ENCODE results near the gene ACTR3C. TPM values are rescaled to one million over a fixed set of nuclear protein-coding genes. Genes with fewer than 3 reads are reported as not detected.
A peak's percentile ranks its signal among the peaks of the same experiment; 100 is the strongest.

The ACTR3C gene
- total and polyA plus RNA-seq, 2 donors from 2014 or later = 15.8 to 31.6 TPM

- Histone ChIP-seq H3K36me3 (ENCODE audit: control insufficient read depth in 2 of 3, insufficient read depth in 3 of 3, low read length in 3 of 3) (peaks cover 0 to 3% (median 3%) of the 10 kb centered on the region in 3 donors), H3K9me3 (ENCODE audit: control insufficient read depth in 2 of 3, insufficient read depth in 1 of 3, low read length in 3 of 3) (no peaks in the 10 kb centered on the region), H3K4me1 (ENCODE audit: control insufficient read depth in 2 of 3, insufficient read depth in 2 of 3, low read depth in 1 of 3, low read length in 3 of 3) (peaks cover 5 to 17% (median 7%) of the 10 kb centered on the region in 3 donors), H3K9ac (ENCODE audit: low read length in 3 of 3) (no peak overlapping the region), H3K4me3 (ENCODE audit: low read length in 3 of 3) (no peak overlapping the region), H3K27me3 (ENCODE audit: control insufficient read depth, insufficient read depth, low read length) (no peaks in the 10 kb centered on the region), H3K27ac (ENCODE audit: low read depth in 2 of 2, low read length in 2 of 2) (no peak overlapping the region)
- intact Hi-C loops (cut with DNase I) = no loop called here
- peak in 2 of 5 donors; percentile 42 to 59 for DNase-seq
- no peak for FAIRE-seq
- no peak for TF ChIP-seq CTCF (IDR thresholded peaks at IDR 0.05; ENCODE audit: borderline replicate concordance, extremely low read depth, insufficient read depth)
Measured at GRCh38 chr7:150365673-150366398, 42.5 kb upstream of the ACTR3C start.

DNA sequence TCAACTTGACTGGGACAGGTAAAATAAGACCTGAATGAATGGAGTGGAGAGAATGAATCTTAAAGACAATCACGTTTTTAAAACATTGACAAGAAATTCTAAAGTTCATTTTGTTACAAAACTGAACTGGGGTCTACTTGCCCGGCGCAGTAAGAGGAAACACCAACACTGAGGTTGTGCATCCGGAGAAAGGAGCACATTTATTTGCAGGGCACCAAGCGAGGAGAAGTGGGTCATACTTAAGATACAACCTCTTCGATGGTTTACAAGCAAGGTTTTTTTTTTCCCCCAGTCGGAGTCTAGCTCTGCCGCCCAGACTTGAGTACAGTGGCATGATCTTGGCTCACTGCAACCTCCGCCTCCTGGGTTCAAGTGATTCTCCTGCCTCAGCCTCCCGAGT, 41.8 kb upstream of the ACTR3C start:
- no peak for FAIRE-seq
- Histone ChIP-seq H3K36me3 (ENCODE audit: control insufficient read depth in 2 of 3, insufficient read depth in 3 of 3, low read length in 3 of 3) (no peaks in the 10 kb centered on the region), H3K9me3 (ENCODE audit: control insufficient read depth in 2 of 3, insufficient read depth in 1 of 3, low read length in 3 of 3) (no peaks in the 10 kb centered on the region), H3K27ac (ENCODE audit: low read depth in 2 of 2, low read length in 2 of 2) (no peak overlapping the region), H3K4me3 (ENCODE audit: low read length in 3 of 3) (no peak overlapping the region), H3K9ac (ENCODE audit: low read length in 3 of 3) (no peak overlapping the region), H3K27me3 (ENCODE audit: control insufficient read depth, insufficient read depth, low read length) (no peaks in the 10 kb centered on the region), H3K4me1 (ENCODE audit: control insufficient read depth in 2 of 3, insufficient read depth in 2 of 3, low read depth in 1 of 3, low read length in 3 of 3) (peaks cover 2 to 10% (median 6%) of the 10 kb centered on the region in 3 donors)
- no peak for DNase-seq
- intact Hi-C loops (cut with DNase I) = no loop called here
- TF ChIP-seq CTCF (IDR thresholded peaks at IDR 0.05; ENCODE audit: borderline replicate concordance, extremely low read depth, insufficient read depth) = no peak

GRCh38 chr7:150363872-150364271, 40.5 kb upstream of the ACTR3C start:
- FAIRE-seq = no peak
- no peaks in the 10 kb centered on the region for H3K9me3 ChIP-seq (ENCODE audit: control insufficient read depth in 2 of 3, insufficient read depth in 1 of 3, low read length in 3 of 3)
- intact Hi-C loops (cut with DNase I) = no loop called here
- peaks cover 0 to 2% (median 2%) of the 10 kb centered on the region in 3 donors for H3K4me1 ChIP-seq (ENCODE audit: control insufficient read depth in 2 of 3, insufficient read depth in 2 of 3, low read depth in 1 of 3, low read length in 3 of 3)
- no peaks in the 10 kb centered on the region for H3K27me3 ChIP-seq (ENCODE audit: control insufficient read depth, insufficient read depth, low read length)
- DNase-seq = no peak
- no peak overlapping the region for H3K4me3 ChIP-seq (ENCODE audit: low read length in 3 of 3)
- TF ChIP-seq CTCF (IDR thresholded peaks at IDR 0.05; ENCODE audit: borderline replicate concordance, extremely low read depth, insufficient read depth) = no peak
- H3K27ac ChIP-seq (ENCODE audit: low read depth in 2 of 2, low read length in 2 of 2) = no peak overlapping the region
- H3K9ac ChIP-seq (ENCODE audit: low read length in 3 of 3) = no peak overlapping the region
- no peaks in the 10 kb centered on the region for H3K36me3 ChIP-seq (ENCODE audit: control insufficient read depth in 2 of 3, insufficient read depth in 3 of 3, low read length in 3 of 3)
